HG02623 (cell line): Measurements from ENCODE around the gene UBA1.

Experiments
- ATAC-seq: cut with Tn5 transposase; IDR thresholded peaks from one replicate; pipeline ENCODE4 v1.9.1; 2021; ENCODE audit warnings: moderate library complexity; ENCODE audit not compliant: unreplicated experiment

UBA1 gene

GRCh38 chrX:47210661-47211425 is 17.2 kb downstream of the UBA1 start:
- no peak for ATAC-seq

GRCh38 chrX:47212381-47213293 is 19.0 kb downstream of the UBA1 start:
- no peak for ATAC-seq

- ATAC-seq, result no peak
Observed at GRCh38 chrX:47214435-47215077, 20.9 kb downstream of the UBA1 start.

GRCh38 chrX:47215291-47215900 is 21.8 kb downstream of the UBA1 start:
- no peak for ATAC-seq

GRCh38 chrX:47216393-47216925 is 22.8 kb downstream of the UBA1 start:
- ATAC-seq, result no peak

GRCh38 chrX:47217121-47217851 is 23.7 kb downstream of the UBA1 start:
- no peak for ATAC-seq

- peak; percentile 79 for ATAC-seq
Observed at GRCh38 chrX:47217852-47218279, 24.2 kb downstream of the UBA1 start.

- peak; percentile 34 for ATAC-seq
Observed at GRCh38 chrX:47218280-47218919, 24.8 kb downstream of the UBA1 start, which contains the start of gene CDK16. CDK16 (plus strand) TSS chrX:47218681; CDS start chrX:47223558, 4,877 bp downstream.

GRCh38 chrX:47218920-47219815 is 25.5 kb downstream of the UBA1 start:
- no peak for ATAC-seq

GRCh38 chrX:47221756-47222155 is 28.1 kb downstream of the UBA1 start:
- ATAC-seq, result no peak

- no peak for ATAC-seq
Observed at GRCh38 chrX:47222751-47223350, 29.2 kb downstream of the UBA1 start.

GRCh38 chrX:47223476-47224250 is 30.0 kb downstream of the UBA1 start:
- ATAC-seq, result no peak

GRCh38 chrX:47224266-47224895 is 30.8 kb downstream of the UBA1 start:
- no peak for ATAC-seq

- no peak for ATAC-seq
Observed at GRCh38 chrX:47224896-47225290, 31.3 kb downstream of the UBA1 start.

- ATAC-seq, result no peak
Observed at GRCh38 chrX:47226071-47226470, 32.4 kb downstream of the UBA1 start.

GRCh38 chrX:47226531-47227333 is 33.1 kb downstream of the UBA1 start:
- no peak for ATAC-seq
